CD4-positive, alpha-beta T cell treated with Interleukin-10 for 1 hour (primary cell): ENCODE data around the gene SYNPR.
A peak's percentile ranks its signal among the peaks of the same experiment; 100 is the strongest.

Experiments
- DNase-seq: peaks from one replicate; pipeline ENCODE4 v3.0.0-alpha.2; 2020

The SYNPR gene

GRCh38 chr3:63308072-63308471 lies 30.0 kb downstream of the SYNPR start:
- DNase-seq, result no peak

GRCh38 chr3:63309768-63310167 lies 31.7 kb downstream of the SYNPR start:
- DNase-seq, result no peak

DNA sequence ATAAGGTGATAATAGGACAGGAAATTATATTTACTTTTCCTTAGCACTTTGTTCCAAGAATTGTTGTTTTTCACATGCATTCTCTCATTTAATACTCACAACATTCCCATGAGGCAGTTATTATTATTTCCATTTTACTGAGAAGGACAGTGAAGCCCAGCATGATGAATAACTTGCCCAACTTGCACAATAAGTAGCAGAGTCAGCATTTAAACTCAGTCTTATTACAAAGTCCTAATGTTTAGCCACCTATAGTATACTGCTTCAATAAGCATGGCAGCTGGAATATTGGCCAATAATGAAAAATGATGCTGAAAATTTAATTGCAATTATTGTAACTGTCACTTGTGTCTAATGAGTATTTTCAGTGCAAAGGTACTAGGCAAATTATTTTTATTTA lies 45.7 kb downstream of the SYNPR start:
- no peak for DNase-seq

DNA sequence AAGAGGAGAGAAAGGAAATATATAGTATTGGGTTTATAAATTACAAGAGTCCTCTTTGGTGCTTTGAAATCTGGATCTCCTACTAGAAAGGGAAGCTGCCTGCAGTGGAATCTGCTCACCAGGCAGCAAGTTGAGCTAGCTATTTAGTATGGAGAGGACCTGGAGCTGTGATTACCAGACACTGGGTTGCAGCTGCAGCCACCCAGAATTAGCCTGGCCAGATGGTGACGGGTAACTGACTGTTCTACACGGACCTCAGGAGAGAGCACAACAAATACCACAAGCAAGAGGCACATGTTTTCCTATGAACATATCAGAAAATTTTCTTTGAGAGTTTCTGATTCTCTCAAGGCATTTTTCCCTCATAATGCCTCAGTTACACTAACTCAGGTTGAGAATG lies 46.5 kb downstream of the SYNPR start:
- DNase-seq, result no peak

GRCh38 chr3:63325386-63325785 lies 47.3 kb downstream of the SYNPR start:
- DNase-seq, result no peak

DNA sequence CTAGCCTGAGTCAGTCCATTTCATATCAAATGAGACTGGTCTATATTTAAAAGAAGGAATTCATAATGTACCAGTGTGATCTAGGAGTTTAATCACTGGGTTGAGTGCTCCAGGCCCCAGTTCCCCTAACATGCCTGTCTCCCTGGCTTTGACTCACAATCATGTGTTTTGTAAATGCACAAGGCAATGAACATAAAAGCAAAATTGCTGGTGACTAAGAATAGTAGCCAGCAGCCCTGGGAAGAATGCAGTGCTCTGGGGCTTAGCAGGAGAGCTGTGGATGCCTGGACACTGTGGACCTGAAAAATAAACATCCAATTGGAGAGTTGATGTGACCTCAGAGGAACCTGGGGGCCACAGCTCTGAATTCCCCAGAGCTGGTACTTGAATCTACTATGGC lies 50.3 kb downstream of the SYNPR start:
- no peak for DNase-seq

- no peak for DNase-seq
Observed at GRCh38 chr3:63331520-63331919, 53.4 kb downstream of the SYNPR start.

- no peak for DNase-seq
Observed at GRCh38 chr3:63333815-63334214, 55.7 kb downstream of the SYNPR start.

DNA sequence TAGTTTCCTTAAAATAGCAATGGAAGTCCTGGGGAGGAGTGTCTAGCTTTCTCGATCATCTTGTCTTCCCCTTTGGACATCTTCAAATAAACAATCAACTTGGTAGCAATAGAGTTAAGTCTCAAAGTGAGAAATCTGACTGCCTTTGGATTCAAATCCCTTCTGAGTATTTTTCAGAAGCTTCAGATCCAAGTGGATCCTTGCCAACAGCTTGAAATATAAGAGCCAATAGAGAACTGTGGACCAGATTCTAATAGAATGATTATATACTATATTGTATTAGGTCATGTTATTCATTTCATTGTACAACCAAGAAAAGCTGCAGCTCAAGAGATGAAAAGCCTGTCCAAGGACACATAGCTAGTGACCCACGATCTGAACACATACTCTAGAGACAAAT lies 60.2 kb downstream of the SYNPR start:
- no peak for DNase-seq

GRCh38 chr3:63343674-63344073 lies 65.6 kb downstream of the SYNPR start:
- peak; percentile 3 for DNase-seq

DNA sequence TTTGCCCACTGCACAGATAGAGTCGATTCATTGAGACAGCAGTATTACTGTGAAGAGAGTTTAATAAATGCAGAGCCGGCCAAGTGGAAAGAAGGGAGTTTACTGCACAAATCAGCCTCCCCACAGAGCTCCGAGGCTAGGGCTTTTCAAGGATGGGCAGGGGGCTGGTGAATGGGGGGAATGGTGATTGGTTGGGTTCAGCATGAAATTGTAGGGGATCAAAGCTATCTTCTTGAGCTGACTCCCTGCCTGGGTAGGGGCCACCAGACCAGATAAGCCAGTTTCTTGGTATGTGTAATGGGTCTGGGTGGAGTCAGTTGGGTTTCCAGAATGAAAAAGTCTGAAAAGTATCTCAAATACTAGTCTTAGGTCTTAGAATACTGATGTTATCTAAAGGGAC lies 66.6 kb downstream of the SYNPR start:
- no peak for DNase-seq

DNA sequence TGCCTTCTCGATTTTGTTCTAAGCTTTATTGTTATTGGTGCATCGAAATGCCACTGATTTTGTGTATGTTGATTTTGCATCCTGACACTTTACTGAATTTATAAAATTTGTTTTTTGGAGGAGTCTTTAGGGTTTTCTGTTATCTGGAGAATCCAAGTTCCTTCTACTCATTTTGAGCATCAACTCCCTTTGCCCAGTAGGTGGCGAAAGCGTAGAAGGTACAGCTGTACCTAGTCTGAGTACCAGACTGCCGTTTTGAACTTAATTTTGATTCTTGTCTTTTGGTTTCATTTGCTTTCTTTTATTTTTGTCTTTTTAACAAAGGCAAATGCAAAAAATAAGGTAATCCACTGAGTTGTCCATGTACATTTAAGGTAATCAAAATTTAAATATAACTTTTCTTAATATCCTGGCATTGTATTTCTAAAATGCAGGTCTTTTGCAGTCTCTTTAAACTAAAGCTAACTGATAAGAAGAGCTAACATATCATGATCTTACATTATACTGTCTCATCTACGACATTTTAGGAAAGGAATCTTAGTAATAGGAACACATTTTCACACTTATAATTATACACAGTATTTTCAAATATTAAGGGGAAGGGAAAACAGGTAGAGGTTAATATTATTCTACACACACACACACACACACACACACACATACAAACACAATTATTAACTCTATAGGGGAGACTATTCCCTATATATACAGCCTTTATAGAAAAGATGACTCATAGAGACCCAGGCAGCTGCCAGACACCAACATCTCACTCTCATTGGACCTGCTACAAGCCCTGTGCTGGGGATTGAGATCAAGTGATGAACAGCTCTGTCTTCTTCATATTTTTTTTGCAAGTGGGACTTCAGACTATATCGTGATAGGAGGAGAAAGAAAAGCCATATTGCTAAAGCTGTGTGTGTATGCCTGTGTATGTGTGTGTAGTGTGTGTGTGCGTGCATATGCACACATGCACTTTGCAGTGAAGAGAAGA lies 71.8 kb downstream of the SYNPR start:
- DNase-seq, result peak; percentile 30

GRCh38 chr3:63351159-63352007 lies 73.3 kb downstream of the SYNPR start:
- DNase-seq, result peak; percentile 15

DNA sequence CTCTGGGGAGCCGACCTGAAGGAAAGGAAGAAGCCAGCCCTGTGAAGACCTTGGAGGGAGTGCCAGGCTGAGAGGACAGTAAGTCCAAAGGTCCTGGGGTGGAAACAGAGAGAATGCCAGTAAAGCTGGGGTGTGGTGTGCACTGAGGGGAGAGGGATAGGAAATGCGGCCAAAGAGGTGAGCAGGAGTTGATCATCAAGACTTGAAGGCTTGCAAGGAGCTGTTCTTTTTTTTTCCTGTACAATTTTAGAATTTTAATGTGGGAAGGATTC lies 73.8 kb downstream of the SYNPR start:
- no peak for DNase-seq

GRCh38 chr3:63353383-63353782 lies 75.3 kb downstream of the SYNPR start:
- no peak for DNase-seq

- DNase-seq, result no peak
Observed at GRCh38 chr3:63354160-63354559, 76.1 kb downstream of the SYNPR start.

DNA sequence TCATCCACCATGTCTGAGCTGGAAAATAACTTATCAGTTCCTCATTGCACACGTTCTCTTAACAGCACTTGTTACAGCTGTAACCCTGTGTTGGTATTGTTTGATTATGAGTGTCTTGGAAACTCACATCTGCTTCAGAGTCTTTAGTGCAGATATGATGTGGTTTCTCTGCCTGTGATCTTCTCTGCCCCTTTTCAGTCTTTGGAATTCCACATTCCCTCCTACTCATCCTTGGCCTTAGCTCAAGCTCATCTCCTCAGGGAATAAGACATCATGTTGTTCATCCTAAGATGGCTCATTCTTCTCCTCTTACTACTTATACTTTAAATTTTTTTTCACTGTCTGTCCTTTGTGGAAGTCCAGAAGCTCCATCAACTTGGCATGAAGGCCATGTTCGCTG lies 77.7 kb downstream of the SYNPR start:
- DNase-seq, result no peak

- DNase-seq, result no peak
Observed at GRCh38 chr3:63364495-63364894, 86.4 kb downstream of the SYNPR start.

GRCh38 chr3:63364910-63365309 lies 86.8 kb downstream of the SYNPR start:
- DNase-seq, result no peak

- DNase-seq, result no peak
Observed at GRCh38 chr3:63365671-63366070, 87.6 kb downstream of the SYNPR start.

DNA sequence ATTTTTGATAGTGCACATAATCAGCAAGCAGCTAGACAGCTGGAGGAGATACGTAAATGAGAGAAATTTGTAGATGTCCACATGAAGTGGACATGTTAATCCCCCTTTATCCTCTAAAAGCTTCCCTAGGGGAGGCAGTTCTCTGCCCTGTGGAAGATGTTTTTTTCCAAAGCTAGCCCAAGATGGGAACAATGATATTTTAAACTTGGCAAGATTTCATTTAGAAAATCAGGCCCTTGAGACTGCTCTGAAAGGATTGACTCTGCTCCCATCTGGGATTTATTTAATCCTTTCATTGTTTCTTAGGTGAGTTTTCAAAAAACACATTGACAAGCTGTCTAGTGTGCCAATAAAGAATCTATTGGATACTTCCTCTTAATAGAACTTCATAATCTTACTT lies 92.0 kb downstream of the SYNPR start:
- no peak for DNase-seq

- no peak for DNase-seq
Observed at GRCh38 chr3:63383040-63383439, 104.9 kb downstream of the SYNPR start.

- DNase-seq, result no peak
Observed at GRCh38 chr3:63384382-63384781, 106.3 kb downstream of the SYNPR start.

GRCh38 chr3:63385629-63386028 lies 107.5 kb downstream of the SYNPR start:
- no peak for DNase-seq
